Pons (tissue), 1 donor: ENCODE measurements around the gene MCC.

ENCODE experiments used
- DNase-seq: peaks from one replicate; pipeline ENCODE4 v3.0.0-alpha.2; 2016; ENCODE audit warnings: low spot score

Gene MCC

DNA sequence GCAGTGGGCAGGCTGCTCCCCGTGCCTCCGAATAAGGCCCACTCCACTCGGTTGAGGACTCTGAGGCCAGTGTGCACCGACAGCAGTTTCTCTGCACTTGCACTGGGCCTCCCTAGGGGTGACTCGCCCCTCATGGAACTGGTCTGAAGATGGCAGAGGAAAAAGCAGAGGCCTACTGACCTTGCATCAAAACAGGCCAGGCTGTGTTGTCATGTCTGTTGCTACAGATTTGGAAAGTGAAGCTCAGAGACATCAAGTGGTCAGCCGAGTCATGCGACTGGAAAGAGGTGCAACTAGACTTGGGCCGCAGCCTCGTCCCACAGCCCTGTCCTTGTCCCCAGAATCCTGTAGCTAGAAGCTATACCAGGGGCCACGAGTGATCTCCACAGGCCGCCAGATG, 433.4 kb downstream of the MCC start:
- DNase-seq: no peak

DNA sequence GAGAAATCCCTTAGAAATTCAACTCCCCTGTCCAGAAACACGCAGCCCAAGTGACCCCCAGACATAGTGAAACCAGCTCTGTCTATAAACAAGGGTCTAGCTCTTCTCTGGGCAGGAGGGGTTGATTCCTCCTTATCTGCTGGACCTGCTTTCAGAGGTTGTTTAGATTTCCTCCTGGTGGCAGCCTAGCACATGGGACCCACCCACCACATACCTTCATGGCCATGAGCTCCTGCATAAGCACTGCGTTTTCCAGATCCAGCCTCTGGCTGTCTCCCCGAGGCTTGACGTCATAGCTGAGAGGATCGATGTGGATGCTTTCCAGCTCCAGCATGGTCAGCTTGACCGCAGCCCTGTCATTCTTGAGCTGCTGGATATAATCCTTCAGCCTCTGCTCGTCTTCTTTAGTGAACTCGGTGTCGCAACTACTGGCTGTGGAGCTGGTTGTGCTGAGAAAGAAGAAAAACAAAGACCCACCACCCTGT, 434.7 kb downstream of the MCC start:
- no peak for DNase-seq

DNA sequence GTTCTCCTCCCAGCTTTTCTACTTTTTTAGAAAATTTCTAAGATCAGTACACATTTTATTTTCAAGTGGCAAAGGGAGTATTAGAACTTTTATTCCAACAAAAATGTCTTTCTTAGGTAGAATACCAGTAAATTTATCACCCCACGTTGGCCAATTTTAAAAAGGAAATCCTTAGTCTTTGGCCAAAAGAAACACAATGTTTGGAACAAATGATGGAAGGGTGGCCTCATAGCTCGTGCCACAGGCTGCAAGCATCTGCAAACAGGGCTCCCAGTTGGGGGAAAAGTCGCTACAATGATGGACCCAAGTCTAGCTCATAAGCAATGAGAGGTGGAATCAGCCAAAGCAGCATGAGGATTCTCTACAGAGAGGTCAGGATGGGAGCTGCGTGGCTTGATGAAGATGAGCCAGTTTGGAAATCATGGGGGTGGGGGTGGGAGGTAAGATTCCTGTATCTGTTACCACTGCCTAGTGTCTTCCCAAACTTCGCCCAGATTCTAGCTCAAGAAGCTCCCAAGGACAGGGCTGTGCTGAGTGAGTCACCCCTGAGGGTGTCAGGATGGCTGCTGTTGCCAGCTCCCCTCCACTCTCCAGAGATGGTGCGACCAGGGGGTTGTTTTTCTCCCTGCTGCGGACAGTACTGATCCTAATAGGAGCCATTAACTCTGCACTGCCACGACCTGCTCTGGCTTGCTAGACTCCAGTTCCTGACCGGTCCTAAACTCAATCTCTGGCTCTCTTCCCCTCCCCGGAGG, 436.0 kb downstream of the MCC start:
- DNase-seq: no peak

DNA sequence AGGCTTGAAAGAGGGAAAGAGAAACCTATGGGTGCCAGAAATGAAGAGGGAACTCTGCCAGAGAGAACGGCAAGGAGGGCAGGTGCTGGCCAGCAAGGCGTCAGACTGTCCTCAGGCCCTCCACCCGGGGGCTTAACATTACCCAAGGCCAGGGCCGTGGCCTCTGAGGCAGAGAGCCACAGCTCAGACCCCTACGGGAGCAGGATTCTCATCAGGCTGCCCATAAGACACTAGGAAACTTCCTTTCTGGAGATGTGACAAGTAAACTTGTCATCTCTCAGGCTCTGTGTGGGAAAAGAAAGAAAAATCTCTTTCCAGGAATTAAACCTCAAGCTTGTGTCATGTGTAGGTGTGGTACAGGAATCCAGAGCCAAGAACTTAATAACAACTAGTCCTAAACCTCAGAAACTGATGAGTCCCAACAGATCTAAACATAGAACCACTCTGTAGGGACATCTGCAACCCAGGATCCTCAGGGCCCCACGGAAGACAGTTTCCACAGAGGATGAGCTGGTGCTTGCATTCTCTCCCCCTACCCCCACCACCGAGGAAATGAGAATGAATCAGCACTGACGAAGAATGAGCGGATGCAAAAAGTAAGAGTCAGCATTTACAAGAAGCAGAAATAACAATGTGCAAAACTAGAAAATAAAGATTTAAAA, 437.4 kb downstream of the MCC start:
- no peak for DNase-seq

DNA sequence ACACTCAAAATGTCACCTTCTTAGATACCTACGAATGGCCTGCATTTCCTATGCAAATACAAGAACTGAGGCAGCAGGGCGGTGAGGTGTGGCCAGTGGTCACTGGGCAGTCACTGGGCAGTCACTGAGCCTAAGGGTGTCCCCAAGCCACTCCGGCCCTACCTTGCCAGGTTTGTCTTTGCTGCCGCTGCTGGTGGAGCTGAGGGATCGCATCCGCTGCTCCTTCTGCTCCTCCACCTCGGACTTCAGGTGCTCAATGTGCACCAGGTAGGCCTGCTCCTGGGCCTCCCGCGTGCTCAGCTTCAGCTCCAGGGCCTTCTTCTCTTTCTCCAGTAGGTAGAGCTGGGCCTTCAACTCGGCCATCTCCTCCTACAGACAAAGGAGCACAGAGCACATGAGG, 439.3 kb downstream of the MCC start:
- DNase-seq: no peak

DNA sequence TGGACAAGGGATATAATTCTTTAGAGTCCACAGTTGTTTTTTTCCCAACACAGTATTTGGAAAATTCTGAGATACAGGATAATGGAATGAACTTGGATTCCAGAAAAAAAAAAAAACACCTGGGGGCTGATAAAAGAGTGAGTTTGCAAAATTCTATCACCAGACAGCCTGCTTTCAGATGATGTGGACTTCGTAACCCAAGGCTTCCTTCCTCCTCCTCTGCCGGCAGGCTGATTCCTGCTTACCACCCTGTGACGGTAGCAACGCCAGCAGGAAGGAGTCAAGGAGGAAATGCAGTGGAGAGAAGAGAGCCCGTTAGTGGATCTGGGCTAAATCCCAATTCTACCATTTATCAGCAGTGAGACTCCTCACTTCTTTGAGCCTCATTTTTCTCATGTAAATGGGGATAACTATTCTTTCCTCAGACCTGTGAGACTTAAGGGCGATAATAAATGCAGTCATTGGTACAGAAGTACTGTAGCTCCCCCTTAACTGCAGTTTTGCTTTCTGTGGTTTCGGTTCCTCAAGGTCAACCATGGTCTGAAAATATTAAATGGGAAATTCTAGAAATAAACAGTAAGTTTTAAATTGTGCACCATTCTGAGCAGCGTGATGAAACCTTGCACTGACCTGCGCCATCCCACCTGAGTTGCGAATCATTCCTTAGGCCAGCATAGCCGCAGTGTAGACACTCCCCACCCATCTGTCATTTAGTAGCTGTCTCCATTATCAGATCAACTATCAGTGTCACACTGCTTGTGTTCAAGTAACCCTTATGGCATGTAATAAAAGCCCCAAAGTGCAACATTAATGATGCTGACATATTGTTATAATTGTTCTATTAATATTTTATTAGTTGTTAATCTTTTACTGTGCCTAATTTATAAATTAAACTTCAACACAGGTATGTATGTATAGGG, 440.3 kb downstream of the MCC start:
- DNase-seq: peak; percentile 74

DNA sequence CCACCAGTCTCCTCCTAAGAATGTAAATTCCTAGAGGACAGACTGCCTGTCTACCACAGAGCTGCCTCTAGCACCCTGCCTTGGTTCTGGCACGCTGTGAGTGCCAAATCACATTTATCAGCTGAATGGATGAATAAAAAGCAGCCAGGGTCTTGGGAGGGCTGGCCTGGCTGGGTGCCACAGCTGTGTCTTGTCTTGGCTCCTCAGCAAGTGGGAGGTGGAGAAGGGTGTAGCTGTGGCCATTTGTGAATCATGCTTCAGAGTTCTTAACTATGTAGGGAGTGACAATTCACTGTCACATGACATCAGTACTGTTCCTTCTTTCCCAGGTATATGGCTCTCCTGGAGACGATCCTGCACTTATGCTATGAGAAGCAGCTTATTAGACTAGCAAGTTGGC, 441.0 kb downstream of the MCC start:
- DNase-seq: no peak

DNA sequence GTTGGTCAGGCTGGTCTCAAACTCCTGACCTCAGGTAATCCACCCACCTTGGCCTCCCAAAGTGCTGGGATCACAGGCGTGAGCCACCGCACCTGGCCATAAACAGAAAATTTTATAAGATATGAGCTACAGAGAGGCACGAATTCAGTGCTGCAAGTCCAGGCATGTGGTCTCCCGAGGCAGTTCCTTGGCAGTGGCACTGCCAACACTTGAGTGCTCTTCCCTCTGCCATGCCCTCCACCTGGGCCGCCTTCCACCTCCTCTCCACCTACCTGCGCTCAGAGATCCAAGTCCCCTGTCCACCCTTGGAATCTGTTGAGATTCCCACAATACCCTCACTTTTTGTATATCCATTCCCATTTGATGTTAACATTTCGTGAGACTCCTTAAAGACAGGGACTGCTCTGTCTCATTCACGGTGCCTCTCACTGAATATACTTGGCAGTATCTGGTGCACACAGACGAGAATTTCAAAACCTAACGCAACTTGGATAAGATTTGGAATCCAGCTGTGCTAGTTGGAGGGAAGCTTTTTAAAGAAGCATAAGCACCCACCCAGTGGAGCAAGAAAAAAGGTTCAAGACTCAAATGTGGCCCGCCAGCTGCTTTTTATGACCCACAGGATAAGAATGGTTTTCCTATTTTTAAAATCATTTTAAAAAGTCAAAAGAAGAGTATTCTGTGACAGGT, 443.3 kb downstream of the MCC start:
- DNase-seq: no peak

DNA sequence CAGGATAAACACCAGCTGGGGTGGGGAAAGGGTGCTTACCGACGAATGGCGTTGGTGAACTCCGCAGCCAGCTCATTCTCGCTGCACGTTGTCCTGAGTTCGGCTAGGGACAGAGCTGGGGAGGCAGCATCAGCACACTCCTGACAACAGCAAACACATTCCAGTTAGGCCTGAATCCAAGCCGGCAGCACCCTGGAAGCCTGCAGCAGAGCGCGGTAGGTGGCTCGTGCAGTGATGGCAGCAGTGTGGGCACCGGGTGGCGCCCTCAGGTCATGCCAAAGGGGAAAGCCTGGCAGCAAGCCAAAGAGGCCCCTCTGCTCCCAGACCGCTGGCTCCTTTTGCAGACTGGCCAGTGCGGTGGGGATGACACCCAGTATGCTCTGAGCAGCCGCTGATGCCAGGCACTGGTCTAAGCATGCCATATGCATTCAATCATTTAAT, 444.7 kb downstream of the MCC start:
- DNase-seq: peak; percentile 12

DNA sequence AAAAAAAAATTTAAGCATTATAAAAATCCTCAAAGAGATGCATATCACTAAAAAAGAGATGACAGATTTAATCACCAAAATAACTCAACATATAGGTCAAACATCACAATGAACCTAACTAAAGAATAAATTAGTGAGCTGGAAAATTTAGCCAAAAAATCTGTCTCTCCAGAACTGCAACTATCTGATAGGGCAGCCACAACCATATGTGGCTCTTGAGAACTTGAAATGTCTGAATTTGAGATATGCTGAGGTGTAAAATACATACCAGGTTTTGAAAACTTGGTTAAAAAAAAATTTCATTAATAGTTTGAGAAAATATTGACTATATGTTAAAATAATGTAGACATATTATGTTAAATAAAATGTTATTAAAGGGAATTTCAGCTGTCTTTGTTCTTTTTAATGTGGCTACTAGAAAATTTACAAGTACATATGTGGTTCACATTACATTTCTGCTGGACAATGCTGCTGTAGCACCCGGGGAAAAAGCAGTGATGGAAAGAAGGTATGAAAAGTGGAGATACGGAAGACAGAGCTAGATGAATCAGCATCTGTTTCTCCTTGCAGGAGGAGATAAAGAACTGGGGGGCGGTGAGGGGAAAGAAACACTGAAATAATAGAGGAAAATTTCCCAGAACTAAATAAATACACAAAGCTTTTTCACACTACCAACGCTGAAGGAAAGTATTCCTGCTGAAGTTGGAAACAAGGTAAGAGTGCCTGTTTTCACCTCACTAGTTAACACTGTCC, 445.6 kb downstream of the MCC start:
- DNase-seq: no peak

DNA sequence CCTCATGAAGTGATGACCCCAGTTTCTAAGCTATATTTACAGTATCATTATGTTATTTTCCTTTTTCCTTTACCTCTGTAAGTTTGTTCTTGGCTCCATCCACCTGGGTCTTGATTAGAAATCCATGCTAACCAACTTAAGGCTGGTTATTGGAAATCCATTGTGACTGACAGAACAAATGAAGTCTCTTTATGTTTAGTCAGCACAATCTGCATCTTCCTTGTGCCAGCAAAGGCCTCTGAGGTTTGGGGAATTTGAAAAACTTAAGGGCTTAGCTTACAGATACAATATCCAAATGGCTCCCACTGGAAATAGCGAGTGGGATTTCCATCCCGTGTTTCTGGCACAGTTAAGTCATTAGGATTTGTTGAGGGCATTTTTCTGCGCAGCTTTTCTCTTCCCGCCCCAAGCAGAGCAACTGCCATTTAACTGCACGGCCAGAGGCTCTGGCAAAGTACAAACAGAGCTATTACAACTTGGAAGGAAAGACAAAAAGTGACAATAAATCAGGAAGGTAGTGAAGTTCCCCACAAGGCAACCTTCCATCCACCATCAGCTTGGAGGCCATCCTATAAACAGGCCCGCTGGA, 447.5 kb downstream of the MCC start:
- no peak for DNase-seq

DNA sequence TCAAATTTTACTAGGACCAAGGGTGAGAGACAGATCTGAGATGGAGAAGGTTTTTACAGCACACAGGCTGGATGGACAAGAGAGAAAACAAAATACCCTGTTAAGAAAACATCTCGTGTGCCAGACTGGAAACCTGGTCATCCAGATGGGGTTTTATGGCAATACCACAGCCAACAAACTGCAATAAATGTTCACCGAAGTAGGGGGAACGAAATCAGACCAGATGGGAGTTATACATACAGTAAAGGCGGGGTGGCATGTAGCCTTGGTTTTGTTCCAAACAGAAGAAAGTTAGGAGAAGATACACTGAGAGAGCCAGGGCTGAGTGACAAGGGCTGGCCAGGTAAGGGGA, 448.3 kb downstream of the MCC start:
- no peak for DNase-seq

DNA sequence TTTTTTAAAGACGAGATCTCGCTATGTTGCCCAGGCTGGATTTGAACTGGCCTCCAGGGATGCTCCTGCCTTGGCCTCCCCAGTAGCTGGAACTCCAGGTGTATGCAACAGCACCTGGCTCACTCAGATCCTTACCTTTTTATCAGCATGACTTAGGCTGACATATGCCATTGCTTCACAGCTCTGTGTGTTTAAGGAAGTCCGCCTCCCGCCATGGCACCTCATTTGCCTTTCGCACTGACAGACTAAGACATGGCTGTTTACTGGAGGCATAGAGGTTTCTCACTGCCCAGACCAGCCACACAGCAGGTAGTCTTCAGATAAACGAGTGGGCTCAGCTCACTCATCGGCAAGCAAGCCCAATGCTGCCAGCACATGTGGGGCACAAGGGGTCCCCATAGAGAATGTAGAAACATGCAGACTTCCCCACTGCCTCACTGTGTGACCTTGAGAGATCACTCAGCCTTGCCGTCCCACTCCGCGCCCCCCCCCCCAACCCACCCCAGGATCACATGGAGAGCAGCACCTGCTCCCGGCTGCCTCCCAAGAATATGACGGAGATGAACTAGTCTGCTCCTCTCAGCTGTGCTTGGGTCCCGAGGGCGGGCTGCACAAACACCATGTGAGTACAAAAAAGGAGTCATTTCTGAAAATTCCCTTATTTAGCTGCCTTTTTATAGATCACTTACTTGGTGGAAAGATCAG, 448.9 kb downstream of the MCC start:
- DNase-seq: no peak

DNA sequence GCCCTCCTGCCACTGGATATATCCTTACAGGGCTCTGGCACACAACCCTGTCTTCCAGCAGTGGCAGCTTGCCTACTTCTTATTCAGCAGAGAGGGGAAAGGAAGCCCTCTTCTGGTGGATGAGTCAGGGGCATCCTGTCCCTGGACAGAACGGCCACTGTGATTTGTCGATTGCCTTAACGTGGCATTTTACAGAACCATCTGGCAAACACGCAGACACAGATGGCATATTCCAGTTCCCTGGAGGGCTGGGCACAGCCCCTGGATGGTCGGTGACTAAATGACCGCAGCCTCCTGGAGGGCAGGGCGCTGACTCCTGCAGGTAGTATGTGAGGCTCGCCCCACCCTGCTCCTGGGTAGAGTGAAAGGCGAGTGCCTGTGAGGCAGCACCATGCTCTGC, 449.5 kb downstream of the MCC start:
- DNase-seq: no peak

DNA sequence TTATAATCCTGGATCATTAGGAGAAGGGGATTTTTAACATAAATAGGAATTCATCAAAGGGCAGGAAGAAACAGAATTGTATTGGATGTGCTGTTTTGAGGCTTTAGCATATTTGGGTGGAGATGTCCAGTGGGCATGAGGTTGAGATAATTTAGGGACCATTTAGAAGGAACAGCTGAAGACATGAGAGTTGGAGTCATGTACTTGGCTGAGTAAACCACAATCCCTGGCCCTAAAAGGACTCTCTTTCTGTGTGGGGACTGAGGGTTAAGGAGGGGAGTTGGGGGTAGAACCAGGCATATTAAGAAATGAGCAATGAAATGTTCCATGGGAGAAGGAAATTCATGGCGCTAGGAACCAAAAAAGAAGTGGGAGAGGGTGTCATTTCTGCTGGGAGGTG, 450.1 kb downstream of the MCC start:
- no peak for DNase-seq

DNA sequence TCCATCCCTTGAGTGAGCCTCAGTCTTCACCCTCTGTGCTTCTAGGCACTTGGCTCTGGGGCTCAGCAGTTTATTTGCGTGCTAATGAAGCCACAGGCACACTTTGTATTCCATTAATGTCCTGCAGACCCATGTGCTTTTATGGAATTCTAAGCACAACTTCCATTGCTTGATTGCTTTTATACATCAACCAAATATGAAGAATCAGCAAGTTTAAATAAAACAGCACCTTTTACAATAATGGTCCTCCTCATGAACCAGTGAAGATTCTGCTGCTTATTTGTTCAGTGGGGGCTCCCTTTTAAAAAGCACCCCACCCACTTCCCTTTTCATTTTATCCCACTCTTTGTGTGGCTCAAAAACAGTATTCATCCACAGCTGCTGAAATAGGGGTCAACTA, 451.4 kb downstream of the MCC start:
- no peak for DNase-seq

DNA sequence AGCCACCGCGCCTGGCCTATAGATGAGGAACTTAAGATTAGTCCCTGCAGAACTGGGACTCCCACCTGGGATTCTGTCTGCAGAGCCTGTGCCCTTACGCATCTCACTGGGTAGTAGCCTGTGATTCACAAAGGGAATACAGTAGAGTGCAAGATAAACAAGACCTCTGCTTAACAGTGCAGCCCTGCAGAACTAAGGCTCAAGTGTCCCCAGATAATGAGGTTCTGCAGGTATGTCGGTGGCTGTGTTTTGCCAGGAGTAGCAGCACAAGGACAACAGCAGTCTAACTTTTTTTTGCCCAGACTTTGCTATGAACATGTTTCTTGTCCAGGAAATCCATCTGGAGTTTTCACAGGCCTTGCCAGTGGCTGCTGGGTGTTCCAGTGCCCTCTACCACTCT, 451.9 kb downstream of the MCC start:
- no peak for DNase-seq

DNA sequence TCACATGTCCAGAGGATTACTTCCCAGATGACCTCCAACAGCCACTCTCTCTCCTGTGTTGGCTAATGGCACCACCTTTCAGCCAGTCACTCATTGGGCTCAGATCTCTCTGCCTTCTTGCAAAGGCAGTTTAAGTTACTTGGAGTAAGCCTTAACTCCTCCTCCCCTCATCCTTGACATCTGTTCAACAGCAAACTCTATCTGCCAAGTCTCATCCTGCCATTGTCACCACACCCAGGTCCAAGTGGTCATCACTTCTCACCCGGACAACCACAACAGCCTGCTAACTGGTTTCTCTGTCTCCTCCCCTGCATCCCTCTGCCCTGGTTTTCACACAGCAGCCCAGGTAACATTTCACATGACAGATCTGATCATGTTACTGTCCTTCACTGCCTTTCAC, 453.2 kb downstream of the MCC start:
- no peak for DNase-seq

DNA sequence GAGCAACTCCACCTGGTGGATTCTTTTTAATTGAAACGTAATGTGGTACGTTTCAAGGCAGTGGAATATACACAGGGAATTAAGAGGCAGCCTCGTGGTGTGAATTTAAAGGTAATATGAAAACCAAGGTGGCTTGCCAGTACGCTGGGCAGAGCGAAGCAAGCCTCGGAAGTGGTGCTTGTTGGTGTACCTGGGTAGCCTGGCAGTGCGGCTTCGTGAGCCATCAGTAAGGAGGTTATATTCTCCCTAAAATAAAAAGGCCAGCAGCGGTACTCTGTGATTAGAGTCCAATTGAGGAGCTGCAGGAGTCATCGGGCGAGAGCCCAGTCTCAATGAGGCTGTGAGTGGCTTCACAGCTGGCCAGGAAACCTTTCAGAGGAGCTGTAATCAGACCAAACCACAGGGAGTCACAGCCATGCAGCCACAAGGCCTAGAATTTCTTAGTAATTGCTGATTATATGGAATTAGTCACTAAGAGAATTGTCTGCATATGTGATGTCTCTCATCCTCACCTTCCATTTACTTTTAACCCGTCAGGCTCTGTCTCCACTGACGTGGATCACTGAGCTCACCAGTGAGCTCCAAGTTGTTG, 454.0 kb downstream of the MCC start:
- DNase-seq: no peak

DNA sequence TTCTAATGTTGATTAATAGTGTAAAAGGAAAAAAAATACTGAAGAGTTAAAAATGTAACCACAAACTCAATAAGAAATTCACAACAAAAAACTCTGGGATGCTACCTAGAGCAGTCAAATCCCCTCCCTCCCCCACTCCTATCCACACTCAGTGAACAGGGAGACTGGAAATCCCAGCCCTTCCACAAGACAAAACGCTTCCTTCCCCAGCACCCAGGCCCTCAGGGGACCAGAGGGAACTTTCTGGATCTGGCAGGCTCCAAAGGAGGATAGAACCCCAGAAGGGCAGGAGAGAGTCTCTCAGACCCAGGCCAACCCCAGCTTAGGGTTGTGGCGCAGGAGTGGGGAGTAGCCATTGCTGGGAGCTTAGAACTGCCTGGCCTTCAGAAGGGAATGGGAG, 456.7 kb downstream of the MCC start:
- DNase-seq: no peak
